Cardiac muscle cell (in vitro differentiated cells and primary cell): ENCODE data around the gene CDH4. TPM values are rescaled to one million over a fixed set of nuclear protein-coding genes. Genes with fewer than 3 reads are reported as not detected.

Experiments
- DNase-seq, 2 donors: peaks; one replicate each; pipeline versions ENCODE4 v3.0.0 to v3.0.0-alpha.2; 2010 to 2017; ENCODE audit warnings: low read depth in 1 of 2, low spot score in 1 of 2
- H3K27ac ChIP-seq: fragments of 200-600 bp; sonication (generic); 2 replicates; pipeline ENCODE4 v1.5.1; 2016
- H3K27me3 ChIP-seq: fragments of 200-600 bp; sonication (generic); 2 replicates; pipeline ENCODE4 v1.6.0; 2016; ENCODE audit warnings: control low read depth
- H3K36me3 ChIP-seq: fragments of 200-600 bp; sonication (generic); 2 replicates; pipeline ENCODE4 v1.5.1; 2016; ENCODE audit warnings: control low read depth
- H3K4me1 ChIP-seq: fragments of 200-600 bp; sonication (generic); 2 replicates; pipeline ENCODE4 v1.8.1; 2017; ENCODE audit warnings: low read depth, mild to moderate bottlenecking, mixed run types
- H3K4me3 ChIP-seq: fragments of 200-600 bp; sonication (generic); 2 replicates; pipeline ENCODE4 v1.5.1; 2016; ENCODE audit warnings: mild to moderate bottlenecking
- H3K9me3 ChIP-seq: fragments of 200-600 bp; sonication (generic); 2 replicates; pipeline ENCODE4 v1.5.1; 2017; ENCODE audit warnings: low read depth, mild to moderate bottlenecking, control low read depth
- polyA plus RNA-seq: library from polyadenylated mRNA; unstranded; fragments of >200 nt; fragmentation: Nextera tagmentation; extraction: Ambion mirVana; gene quantifications from 2 replicates; pipeline ENCODE4 v1.2.1, GENCODE V29; 2016
- total RNA-seq: library from RNA; depleted of rRNA; stranded (reverse); fragments of >200 nt; gene quantifications from 2 replicates; pipeline ENCODE4 v1.2.3, GENCODE V29; 2016
- TF ChIP-seq, protein P1 (sequence below): IDR thresholded peaks from 2 replicates; pipeline ENCODE4 v1.5.1; 2012; ENCODE audit warnings: low read depth, mild to moderate bottlenecking, low read length

Gene CDH4
- total and polyA plus RNA-seq, 2 experiments from 2014 or later: 0.43 to 0.80 TPM

DNA sequence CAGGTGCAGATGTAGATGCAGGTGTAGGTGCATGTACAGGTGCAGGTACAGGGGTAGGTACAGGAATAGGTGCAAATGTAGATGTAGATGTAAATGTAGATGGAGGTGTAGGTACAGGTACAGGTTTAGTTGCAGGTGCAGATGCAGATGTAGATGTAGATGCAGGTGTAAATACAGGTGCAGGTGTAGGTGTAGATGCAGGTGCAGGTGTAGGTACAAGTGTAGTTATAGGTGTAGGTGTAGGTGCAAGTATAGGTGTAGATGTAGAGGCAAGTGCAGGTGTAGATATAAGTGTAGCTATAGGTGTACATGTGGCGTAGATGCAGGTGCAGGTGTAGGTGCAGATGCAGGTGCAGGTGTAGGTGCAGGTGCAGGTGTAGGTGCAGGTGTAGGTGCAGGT lies 34.2 kb upstream of the CDH4 start:
- no peak for DNase-seq
- no peaks in the 10 kb centered on the region for H3K4me1 ChIP-seq
- no peaks in the 10 kb centered on the region for H3K36me3 ChIP-seq
- no peak overlapping the region for H3K27ac ChIP-seq
- H3K9me3 ChIP-seq: no peaks in the 10 kb centered on the region
- TF ChIP-seq, protein P1, sequence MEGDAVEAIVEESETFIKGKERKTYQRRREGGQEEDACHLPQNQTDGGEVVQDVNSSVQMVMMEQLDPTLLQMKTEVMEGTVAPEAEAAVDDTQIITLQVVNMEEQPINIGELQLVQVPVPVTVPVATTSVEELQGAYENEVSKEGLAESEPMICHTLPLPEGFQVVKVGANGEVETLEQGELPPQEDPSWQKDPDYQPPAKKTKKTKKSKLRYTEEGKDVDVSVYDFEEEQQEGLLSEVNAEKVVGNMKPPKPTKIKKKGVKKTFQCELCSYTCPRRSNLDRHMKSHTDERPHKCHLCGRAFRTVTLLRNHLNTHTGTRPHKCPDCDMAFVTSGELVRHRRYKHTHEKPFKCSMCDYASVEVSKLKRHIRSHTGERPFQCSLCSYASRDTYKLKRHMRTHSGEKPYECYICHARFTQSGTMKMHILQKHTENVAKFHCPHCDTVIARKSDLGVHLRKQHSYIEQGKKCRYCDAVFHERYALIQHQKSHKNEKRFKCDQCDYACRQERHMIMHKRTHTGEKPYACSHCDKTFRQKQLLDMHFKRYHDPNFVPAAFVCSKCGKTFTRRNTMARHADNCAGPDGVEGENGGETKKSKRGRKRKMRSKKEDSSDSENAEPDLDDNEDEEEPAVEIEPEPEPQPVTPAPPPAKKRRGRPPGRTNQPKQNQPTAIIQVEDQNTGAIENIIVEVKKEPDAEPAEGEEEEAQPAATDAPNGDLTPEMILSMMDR: no peak
- H3K4me3 ChIP-seq: no peak overlapping the region
- H3K27me3 ChIP-seq: no peaks in the 10 kb centered on the region

DNA sequence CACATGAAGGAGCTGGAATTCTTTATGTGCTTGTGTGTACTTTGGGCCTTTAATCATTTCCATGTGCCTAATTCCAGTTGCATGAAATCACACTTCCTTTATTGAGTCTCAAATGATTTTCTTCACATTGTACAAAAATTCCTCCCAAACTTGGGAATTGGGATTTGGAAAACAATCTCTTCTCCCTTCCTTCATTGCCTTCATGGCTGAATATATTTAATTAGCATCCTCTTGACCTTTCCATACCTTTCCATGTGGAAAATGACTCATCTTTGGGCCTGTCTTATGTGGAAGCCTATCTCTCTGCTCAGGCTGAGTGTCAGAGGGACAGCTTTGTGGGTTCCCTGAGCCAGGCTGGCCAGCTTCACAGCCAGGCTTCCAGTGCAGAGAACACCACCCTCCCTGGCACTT lies 33.0 kb upstream of the CDH4 start:
- DNase-seq: peak in 1 of 2 donors; percentile 2
- no peak overlapping the region for H3K4me3 ChIP-seq
- no peaks in the 10 kb centered on the region for H3K27me3 ChIP-seq
- H3K27ac ChIP-seq: no peak overlapping the region
- H3K4me1 ChIP-seq: no peaks in the 10 kb centered on the region
- no peaks in the 10 kb centered on the region for H3K9me3 ChIP-seq
- TF ChIP-seq, protein P1: no peak
- H3K36me3 ChIP-seq: no peaks in the 10 kb centered on the region

DNA sequence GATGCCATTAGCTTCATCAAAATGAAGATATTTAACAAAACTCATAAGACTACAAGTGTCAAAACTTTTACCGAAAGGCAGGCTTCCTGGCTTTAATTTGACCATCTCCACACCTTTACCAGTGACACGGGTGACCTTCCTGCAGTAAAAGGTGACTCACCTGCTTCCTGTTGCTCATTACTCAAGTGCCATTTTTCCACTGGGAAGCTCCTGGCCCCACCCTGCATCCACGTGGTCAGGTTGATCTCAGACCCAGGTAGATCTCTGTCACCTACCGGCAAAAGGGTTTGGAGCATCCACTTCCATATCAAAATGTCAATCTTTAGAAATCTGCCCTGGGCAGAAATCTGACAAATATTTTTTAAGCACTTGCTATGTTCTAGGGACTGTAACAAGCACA lies 31.9 kb upstream of the CDH4 start:
- no peak for DNase-seq
- no peak overlapping the region for H3K4me3 ChIP-seq
- no peaks in the 10 kb centered on the region for H3K9me3 ChIP-seq
- no peaks in the 10 kb centered on the region for H3K4me1 ChIP-seq
- no peaks in the 10 kb centered on the region for H3K27me3 ChIP-seq
- no peaks in the 10 kb centered on the region for H3K36me3 ChIP-seq
- TF ChIP-seq, protein P1: no peak
- no peak overlapping the region for H3K27ac ChIP-seq

DNA sequence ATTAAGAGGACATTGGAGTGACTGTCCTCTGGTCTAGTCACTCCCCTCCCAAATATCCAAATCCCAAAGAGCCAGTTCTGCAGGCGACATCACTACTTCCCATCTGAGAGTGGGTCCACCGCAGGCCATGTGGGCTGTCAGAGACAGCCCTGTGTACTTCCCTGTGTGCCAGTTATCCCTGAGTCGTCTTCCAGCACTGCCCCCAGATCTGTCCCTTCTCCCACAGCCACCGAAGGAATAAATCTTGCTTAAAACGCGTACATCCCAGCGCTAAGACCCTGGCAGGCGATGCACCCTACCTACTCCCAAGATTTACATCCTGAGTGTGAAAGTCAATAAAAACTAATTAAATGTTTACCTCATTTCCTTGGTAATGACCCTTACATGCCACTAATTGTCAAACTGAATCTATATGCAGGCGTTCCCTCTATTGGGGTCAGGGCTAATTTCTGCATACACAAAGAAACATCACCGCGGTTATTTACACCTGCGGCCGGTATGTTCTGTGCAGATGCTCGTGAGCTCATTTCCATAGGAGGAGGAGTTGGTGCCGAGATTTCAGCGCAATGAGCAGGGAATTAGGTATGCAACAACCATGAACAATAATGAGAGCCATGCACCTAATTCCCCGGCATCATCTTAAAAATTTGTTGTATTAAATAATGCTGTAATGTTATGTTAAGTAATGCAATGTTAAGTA lies 31.3 kb upstream of the CDH4 start:
- H3K27ac ChIP-seq: no peak overlapping the region

DNA sequence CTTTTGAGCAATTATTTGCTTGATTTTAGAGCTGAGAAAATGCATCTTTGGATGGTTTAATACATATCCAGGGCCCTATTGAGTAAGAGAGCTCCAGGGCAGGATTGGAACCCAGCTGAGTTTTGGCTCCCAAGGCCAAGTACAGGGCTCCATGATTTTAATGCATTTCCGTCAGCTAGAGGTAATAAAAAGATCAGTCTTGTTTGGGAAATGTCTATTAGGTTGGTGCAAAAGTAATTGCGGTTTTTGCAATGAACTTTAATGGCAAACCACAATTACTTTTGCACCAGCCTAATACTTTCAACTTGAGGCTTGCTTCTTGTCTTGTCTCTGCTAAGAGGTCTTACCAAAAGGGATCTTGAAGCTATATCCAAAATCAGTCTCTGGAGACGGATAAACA lies 29.4 kb upstream of the CDH4 start:
- Histone ChIP-seq H3K27me3 (no peaks in the 10 kb centered on the region), H3K9me3 (no peaks in the 10 kb centered on the region), H3K27ac (no peak overlapping the region), H3K4me1 (no peaks in the 10 kb centered on the region), H3K4me3 (no peak overlapping the region), H3K36me3 (no peaks in the 10 kb centered on the region)
- no peak for DNase-seq
- TF ChIP-seq, protein P1: no peak

More for the DNA sequence above, 31.3 kb upstream of the CDH4 start:
- Histone ChIP-seq H3K36me3 (no peaks in the 10 kb centered on the region), H3K4me1 (no peaks in the 10 kb centered on the region), H3K4me3 (no peak overlapping the region), H3K27me3 (no peaks in the 10 kb centered on the region), H3K9me3 (no peaks in the 10 kb centered on the region)
- TF ChIP-seq, protein P1: no peak
- no peak for DNase-seq

DNA sequence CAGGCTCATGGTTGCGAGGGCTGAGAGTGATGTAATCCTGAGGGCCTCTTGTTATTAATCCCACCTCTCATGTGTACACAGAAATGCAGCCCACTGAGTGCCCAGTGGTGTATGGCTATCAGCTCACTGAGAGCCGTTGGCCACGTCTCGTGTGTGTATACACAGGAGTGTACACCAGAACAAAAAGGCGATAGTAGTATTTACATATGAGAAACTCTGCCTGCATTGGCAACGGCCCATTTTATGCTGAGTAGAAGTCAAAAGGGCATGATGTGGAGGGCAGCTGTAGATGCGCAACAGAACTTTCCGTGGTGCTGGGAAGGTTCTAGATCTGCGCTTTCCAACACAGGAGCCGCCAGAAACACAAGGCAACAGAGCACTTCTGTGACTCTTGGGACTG lies 28.9 kb upstream of the CDH4 start:
- Histone ChIP-seq H3K4me1 (no peaks in the 10 kb centered on the region), H3K27me3 (no peaks in the 10 kb centered on the region), H3K4me3 (no peak overlapping the region), H3K36me3 (no peaks in the 10 kb centered on the region), H3K27ac (no peak overlapping the region), H3K9me3 (no peaks in the 10 kb centered on the region)
- no peak for DNase-seq
- TF ChIP-seq, protein P1: no peak
